ENCODE results near the gene IGF2BP2. TPM values are rescaled to one million over a fixed set of nuclear protein-coding genes. Genes with fewer than 3 reads are reported as not detected.
A peak's percentile ranks its signal among the peaks of the same experiment; 100 is the strongest.

The IGF2BP2 gene
- total RNA-seq, 1 donor from 2014 or later, result 201 TPM

DNA sequence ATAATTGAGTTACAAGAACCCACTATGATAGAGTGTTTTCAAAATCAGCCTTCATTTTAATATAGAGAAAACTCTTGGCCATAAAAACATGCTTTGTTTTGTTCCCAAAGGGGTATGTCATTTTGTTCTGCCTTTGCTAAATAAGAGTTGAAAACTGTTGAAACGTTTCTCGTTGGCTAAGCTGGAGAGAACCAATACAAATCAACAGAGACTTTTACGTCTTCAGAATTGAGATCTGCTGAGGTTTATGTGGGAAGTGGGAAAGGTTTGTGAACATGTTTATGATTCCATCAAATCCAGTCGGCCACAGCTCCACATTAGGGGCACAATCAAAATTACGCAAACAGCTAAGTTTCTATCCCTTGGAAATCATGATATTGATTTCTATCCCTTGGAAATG is 102.0 kb downstream of the IGF2BP2 start:
- Mint-ChIP-seq H3K36me3 (peaks cover 19% of the 10 kb centered on the region), H3K27me3 (ENCODE audit: low read depth) (no peaks in the 10 kb centered on the region), H3K4me1 (peaks cover 31% of the 10 kb centered on the region), H3K9me3 (peaks cover 5% of the 10 kb centered on the region), H3K4me3 (no peak overlapping the region), H3K27ac (peak overlapping the region; percentile 37)
- DNase-seq (ENCODE audit: low spot score in 2 of 2, unreplicated experiment in 2 of 2), result no peak
- TF ChIP-seq, protein P1, sequence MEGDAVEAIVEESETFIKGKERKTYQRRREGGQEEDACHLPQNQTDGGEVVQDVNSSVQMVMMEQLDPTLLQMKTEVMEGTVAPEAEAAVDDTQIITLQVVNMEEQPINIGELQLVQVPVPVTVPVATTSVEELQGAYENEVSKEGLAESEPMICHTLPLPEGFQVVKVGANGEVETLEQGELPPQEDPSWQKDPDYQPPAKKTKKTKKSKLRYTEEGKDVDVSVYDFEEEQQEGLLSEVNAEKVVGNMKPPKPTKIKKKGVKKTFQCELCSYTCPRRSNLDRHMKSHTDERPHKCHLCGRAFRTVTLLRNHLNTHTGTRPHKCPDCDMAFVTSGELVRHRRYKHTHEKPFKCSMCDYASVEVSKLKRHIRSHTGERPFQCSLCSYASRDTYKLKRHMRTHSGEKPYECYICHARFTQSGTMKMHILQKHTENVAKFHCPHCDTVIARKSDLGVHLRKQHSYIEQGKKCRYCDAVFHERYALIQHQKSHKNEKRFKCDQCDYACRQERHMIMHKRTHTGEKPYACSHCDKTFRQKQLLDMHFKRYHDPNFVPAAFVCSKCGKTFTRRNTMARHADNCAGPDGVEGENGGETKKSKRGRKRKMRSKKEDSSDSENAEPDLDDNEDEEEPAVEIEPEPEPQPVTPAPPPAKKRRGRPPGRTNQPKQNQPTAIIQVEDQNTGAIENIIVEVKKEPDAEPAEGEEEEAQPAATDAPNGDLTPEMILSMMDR (IDR thresholded peaks at IDR 0.05; ENCODE audit: unreplicated experiment), result no peak

DNA sequence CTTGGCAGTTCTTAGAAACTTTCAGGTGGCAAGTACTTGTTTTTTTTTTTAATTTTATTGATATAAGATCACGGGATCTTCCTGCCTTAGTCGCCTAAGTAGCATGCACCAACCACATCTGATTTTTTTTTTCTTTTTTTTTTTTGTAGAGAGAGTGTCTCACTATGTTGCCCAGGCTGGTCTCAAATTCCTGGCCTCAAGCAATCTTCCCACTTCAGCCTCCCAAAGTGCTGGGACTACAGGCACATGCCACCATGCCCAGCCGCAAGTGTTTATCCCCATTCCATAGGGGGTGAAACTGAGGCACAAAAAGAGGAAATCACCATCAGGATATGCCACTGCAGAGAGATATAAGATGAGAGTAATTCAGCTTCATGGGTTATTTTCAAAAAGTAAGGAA is 102.9 kb downstream of the IGF2BP2 start:
- Mint-ChIP-seq H3K36me3 (peaks cover 19% of the 10 kb centered on the region), H3K4me3 (no peak overlapping the region), H3K27ac (no peak overlapping the region), H3K9me3 (peaks cover 5% of the 10 kb centered on the region), H3K4me1 (peaks cover 32% of the 10 kb centered on the region), H3K27me3 (ENCODE audit: low read depth) (no peaks in the 10 kb centered on the region)
- DNase-seq (ENCODE audit: low spot score in 2 of 2, unreplicated experiment in 2 of 2), result no peak
- TF ChIP-seq, protein P1 (IDR thresholded peaks at IDR 0.05; ENCODE audit: unreplicated experiment), result no peak

DNA sequence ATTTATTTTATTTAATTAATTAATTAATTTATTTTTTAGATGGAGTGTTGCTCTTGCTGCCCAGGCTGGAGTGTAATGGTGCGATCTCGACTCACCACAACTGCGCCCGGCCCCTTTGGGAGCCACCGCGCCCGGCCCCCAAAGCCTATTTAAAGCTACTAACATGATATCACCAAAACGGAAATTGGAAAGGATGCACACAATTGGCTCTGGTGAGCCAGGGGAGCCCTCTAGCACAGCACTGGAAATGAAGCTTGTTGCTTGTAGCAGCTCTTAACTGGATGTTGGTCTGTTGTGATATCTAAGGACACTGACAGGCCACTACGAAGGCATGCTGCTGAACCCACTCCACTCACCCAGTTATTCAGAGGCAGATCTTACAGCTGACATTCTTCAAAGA is 104.5 kb downstream of the IGF2BP2 start:
- no peak for DNase-seq (ENCODE audit: low spot score in 2 of 2, unreplicated experiment in 2 of 2)
- H3K4me3 Mint-ChIP-seq, result no peak overlapping the region
- H3K4me1 Mint-ChIP-seq, result peaks cover 42% of the 10 kb centered on the region
- peaks cover 18% of the 10 kb centered on the region for H3K36me3 Mint-ChIP-seq
- H3K27me3 Mint-ChIP-seq (ENCODE audit: low read depth), result no peaks in the 10 kb centered on the region
- H3K27ac Mint-ChIP-seq, result no peak overlapping the region
- H3K9me3 Mint-ChIP-seq, result peaks cover 3% of the 10 kb centered on the region
- TF ChIP-seq, protein P1 (IDR thresholded peaks at IDR 0.05; ENCODE audit: unreplicated experiment), result no peak

DNA sequence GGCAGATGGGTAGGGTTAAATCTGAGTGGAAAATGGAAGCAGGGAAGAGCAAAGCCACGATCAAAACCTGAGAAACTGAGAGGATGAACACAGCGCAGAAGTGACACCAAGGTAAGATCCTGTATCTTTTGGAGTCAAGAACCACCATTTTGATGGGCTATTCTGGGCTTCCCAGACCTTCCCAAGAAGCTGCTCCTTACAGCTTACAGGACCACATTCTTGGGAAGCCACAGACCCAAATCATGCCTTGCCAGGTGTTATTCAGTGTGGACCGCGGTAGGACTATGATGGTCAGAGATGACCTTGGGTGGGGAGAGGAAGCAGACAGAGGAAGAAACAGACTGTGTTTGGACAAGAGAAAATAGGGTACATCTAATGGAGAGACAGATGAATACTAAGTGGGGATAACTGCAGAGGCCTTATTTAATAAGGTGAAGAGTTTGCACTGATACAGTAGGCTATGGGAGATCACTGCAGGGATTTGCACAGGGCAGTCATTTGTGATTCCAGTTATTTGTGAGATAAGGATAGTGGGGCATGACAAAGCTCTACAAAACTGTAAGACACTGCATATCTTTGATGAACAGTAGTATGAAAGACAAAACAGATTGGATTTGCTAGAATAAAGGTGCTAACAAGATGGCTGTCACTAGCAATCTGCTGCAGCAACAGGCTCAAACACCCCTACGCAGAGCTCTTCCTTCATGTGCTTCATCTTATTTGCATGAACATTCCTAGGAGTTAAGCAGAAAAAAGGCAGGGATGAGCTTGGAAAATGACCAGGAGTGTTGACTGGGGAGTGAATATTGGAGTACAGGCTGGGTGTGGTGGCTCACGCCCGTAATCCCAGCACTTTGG is 105.9 kb downstream of the IGF2BP2 start:
- no peak overlapping the region for H3K4me3 Mint-ChIP-seq
- H3K27me3 Mint-ChIP-seq (ENCODE audit: low read depth), result no peaks in the 10 kb centered on the region
- H3K27ac Mint-ChIP-seq, result peak overlapping the region; percentile 54
- no peaks in the 10 kb centered on the region for H3K9me3 Mint-ChIP-seq
- H3K36me3 Mint-ChIP-seq, result peaks cover 11% of the 10 kb centered on the region
- TF ChIP-seq, protein P1 (IDR thresholded peaks at IDR 0.05; ENCODE audit: unreplicated experiment), result no peak
- H3K4me1 Mint-ChIP-seq, result peaks cover 50% of the 10 kb centered on the region
- DNase-seq (ENCODE audit: low spot score in 2 of 2, unreplicated experiment in 2 of 2), result no peak

DNA sequence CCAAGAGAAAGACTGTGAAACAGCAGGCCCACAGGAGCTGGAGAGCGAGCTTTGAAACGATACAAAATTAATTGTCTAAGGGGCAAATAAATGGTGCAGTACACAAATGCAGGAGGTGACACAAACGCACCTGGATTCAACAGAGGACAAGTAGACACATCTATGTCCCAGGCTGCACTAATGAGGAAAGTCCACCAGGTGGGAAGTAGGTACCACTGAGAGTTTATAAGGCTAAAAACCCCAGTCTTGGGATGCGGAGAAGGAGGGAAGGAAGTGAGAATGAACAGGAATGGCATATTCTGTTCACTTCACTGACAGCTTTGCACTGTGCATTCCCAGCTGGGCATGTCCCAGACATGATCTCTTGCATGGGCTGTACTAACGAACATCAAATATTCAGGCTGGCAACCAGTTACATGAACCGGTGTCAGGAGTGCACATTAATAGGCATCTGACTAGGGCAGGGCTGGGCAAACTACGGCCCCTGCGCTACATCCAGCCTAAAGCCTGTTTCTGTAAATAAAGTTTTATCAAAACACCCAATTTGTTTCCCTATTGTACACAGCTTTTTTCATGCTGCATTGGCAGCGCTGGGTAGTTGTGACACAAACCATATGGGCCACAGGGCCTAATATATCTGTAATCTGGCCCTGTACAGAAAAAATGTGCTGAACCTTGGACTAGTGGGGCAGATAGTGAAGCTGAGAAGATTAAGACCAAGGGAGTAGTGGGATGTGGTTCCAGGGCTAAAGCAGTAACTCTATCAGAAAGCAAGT is 107.0 kb downstream of the IGF2BP2 start:
- H3K27me3 Mint-ChIP-seq (ENCODE audit: low read depth), result no peaks in the 10 kb centered on the region
- no peaks in the 10 kb centered on the region for H3K9me3 Mint-ChIP-seq
- TF ChIP-seq, protein P1 (IDR thresholded peaks at IDR 0.05; ENCODE audit: unreplicated experiment), result no peak
- H3K36me3 Mint-ChIP-seq, result peaks cover 11% of the 10 kb centered on the region
- DNase-seq (ENCODE audit: low spot score in 2 of 2, unreplicated experiment in 2 of 2), result no peak
- peaks cover 50% of the 10 kb centered on the region for H3K4me1 Mint-ChIP-seq
- H3K27ac Mint-ChIP-seq, result peak overlapping the region; percentile 83
- H3K4me3 Mint-ChIP-seq, result no peak overlapping the region

Measured in mesothelial cell of epicardium (in vitro differentiated cells).